H1 (cell line): Measurements from ENCODE around the gene DAND5. TPM values are rescaled to one million over a fixed set of nuclear protein-coding genes. Genes with fewer than 3 reads are reported as not detected.

Experiments used
- CBX8 ChIP-seq: fragments of 300-800, 300-1000 bp; sonication (generic); IDR thresholded peaks from 2 replicates; pipeline ENCODE4 v1.7.1; 2016; ENCODE audit warnings: low read depth, low read length, borderline replicate concordance
- CEBPB ChIP-seq: IDR thresholded peaks from 2 replicates; pipeline ENCODE4 v1.6.1; 2012; ENCODE audit warnings: low read depth, low read length
- EZH2 ChIP-seq: fragments of 200-600 bp; sonication (generic); IDR thresholded peaks from 2 replicates; pipeline ENCODE4 v1.7.1; 2012; ENCODE audit warnings: low read depth, mild to moderate bottlenecking, moderate library complexity, low read length, inconsistent platforms; ENCODE audit not compliant: severe bottlenecking
- GABPA ChIP-seq: IDR thresholded peaks from 2 replicates; pipeline ENCODE4 v1.6.1; 2011; ENCODE audit warnings: mild to moderate bottlenecking, low read length, moderate library complexity, borderline replicate concordance; ENCODE audit not compliant: insufficient read depth
- JUND ChIP-seq: IDR thresholded peaks from 2 replicates; pipeline ENCODE4 v1.6.1; 2011; ENCODE audit warnings: mild to moderate bottlenecking, improper control_type of control experiment, low read length
- KDM4A ChIP-seq: IDR thresholded peaks from one replicate; pipeline ENCODE4 v1.7.1; 2012; ENCODE audit warnings: low read depth, mild to moderate bottlenecking, moderate library complexity, low read length, inconsistent platforms; ENCODE audit not compliant: severe bottlenecking
- KDM5A ChIP-seq: fragments of 200-600 bp; IDR thresholded peaks from 2 replicates; pipeline ENCODE4 v1.7.1; 2012; ENCODE audit warnings: mild to moderate bottlenecking, low read length, inconsistent platforms, mixed read lengths
- MAX ChIP-seq: IDR thresholded peaks from 2 replicates; pipeline ENCODE4 v1.6.1; 2012; ENCODE audit warnings: inconsistent platforms
- POLR2A ChIP-seq, 2 experiments: IDR thresholded peaks; 1 replicate in 1 of 2; 2 replicates in 1 of 2; pipeline ENCODE4 v1.6.1; 2011; ENCODE audit warnings: low read depth in 2 of 2, low read length in 2 of 2, mild to moderate bottlenecking in 2 of 2; ENCODE audit errors: control extremely low read depth in 1 of 2
- POLR2AphosphoS5 ChIP-seq: IDR thresholded peaks from 2 replicates; pipeline ENCODE4 v1.6.1; 2011; ENCODE audit warnings: low read depth, low read length
- RBBP5 ChIP-seq: IDR thresholded peaks from 2 replicates; pipeline ENCODE4 v1.7.1; 2012; ENCODE audit warnings: low read depth, mild to moderate bottlenecking, inconsistent platforms, low read length, moderate library complexity, borderline replicate concordance
- RNF2 ChIP-seq: fragments of 200-900, 300-1000 bp; sonication (generic); IDR thresholded peaks from 2 replicates; pipeline ENCODE4 v1.7.1; 2016; ENCODE audit warnings: borderline replicate concordance, low read depth, mild to moderate bottlenecking, antibody characterized with exemption, low read length; ENCODE audit not compliant: poor library complexity, severe bottlenecking; ENCODE audit errors: missing control alignments
- RXRA ChIP-seq: IDR thresholded peaks from 2 replicates; pipeline ENCODE4 v1.6.1; 2011; ENCODE audit warnings: low read depth, mild to moderate bottlenecking, low read length, moderate library complexity; ENCODE audit not compliant: insufficient read depth
- SIRT6 ChIP-seq: IDR thresholded peaks from one replicate; pipeline ENCODE4 v1.7.1; 2012; ENCODE audit warnings: low read length, inconsistent platforms
- TAF1 ChIP-seq: IDR thresholded peaks from 2 replicates; pipeline ENCODE4 v1.6.1; 2011; ENCODE audit warnings: mild to moderate bottlenecking, low read depth, low read length
- TAF7 ChIP-seq: optimal IDR thresholded peaks from 2 replicates; pipeline ENCODE3; 2011; ENCODE audit warnings: low read depth, mild to moderate bottlenecking, inconsistent platforms, low read length, moderate library complexity, borderline replicate concordance
- USF2 ChIP-seq: IDR thresholded peaks from 2 replicates; pipeline ENCODE4 v1.6.1; 2011; ENCODE audit warnings: low read length, improper control_type of control experiment
- polyA plus RNA-seq, 7 experiments: library from polyadenylated mRNA; depleted of rRNA in 3 of 7; stranded (reverse) in 5 of 7; unstranded in 2 of 7; fragments of >200 nt in 5 of 7; fragments of 200-250 nt in 2 of 7; gene quantifications; 1 replicate in 5 of 7; 2 replicates in 1 of 7; 4 replicates in 1 of 7; pipeline versions ENCODE4 v1.2.1 to v1.2.3, GENCODE V29; 2011 to 2013; ENCODE audit warnings: missing spikeins in 2 of 7, mixed read lengths in 2 of 7
- total RNA-seq: library from RNA; stranded (reverse); fragmentation: NEBNext Ultra II Directional; extraction: Animal tissue kit (Norgen Biotek cat#: 25700); gene quantifications from 2 replicates; pipeline ENCODE4 v1.2.1, GENCODE V29; 2021

The DAND5 gene
- total and polyA plus RNA-seq, 2 of the 8 experiments (the other 6 are each of a cell fraction or from before 2014, with no cell fraction given) = 0.14 to 0.17 TPM

- TF ChIP-seq RNF2 (no peak), USF2 (peak; percentile 75), CEBPB (no peak), EZH2 (no peak), POLR2AphosphoS5 (peak; percentile 92), POLR2A (IDR thresholded peaks at IDR 0.05; ENCODE audit: control extremely low read depth in 1 of 2, low read depth in 2 of 2, low read length in 2 of 2) (peak; percentile 98 to 99), TAF1 (peak; percentile 95), MAX (peak; percentile 24), GABPA (no peak), JUND (0 out of 2 replicates have a peak, but pooled peaks have one; percentile 24), RBBP5 (0 out of 2 replicates have a peak, but pooled peaks have one; percentile 3), CBX8 (no peak), KDM4A (no peak), KDM5A (no peak), RXRA (no peak), TAF7 (peak; percentile 87), SIRT6 (no peak)
Observed at GRCh38 chr19:12937927-12938778, 31.2 kb upstream of the DAND5 start, which contains the start of gene CALR (continued).
